ENCODE data around the gene VRTN. TPM values are rescaled to one million over a fixed set of nuclear protein-coding genes. Genes with fewer than 3 reads are reported as not detected.

Gene VRTN
- total RNA-seq, 1 donor from 2014 or later, result not detected

DNA sequence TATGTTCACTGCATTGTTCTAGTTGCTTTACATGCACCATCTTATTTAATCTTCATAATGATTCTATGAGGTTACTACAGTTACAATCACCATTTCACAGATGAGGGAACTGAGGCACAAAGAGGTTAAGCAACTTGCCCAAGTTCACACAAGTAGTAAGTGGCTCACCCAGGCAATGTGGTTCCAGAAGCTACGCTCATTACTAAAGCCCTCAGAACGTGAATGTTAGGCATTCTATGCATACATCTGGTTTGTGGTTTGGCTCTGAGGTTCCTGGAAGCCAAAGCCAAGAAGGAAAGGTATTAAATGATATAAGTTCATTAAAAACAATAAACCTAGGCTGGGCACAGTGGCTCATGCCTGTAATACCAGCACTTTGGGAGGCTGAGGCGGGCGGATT, 14.4 kb upstream of the VRTN start:
- ChIA-PET POLR2A (no interaction called here), CTCF (no interaction called here)
- Mint-ChIP-seq H3K4me3 (no peak overlapping the region), H3K9me3 (no peaks in the 10 kb centered on the region), H3K36me3 (ENCODE audit: low read depth) (no peaks in the 10 kb centered on the region), H3K27ac (no peak overlapping the region), H3K4me1 (no peaks in the 10 kb centered on the region), H3K27me3 (peaks cover 5% of the 10 kb centered on the region)
- no peak for ATAC-seq (ENCODE audit: low read depth)
- intact Hi-C loops (cut with micrococcal nuclease), result no loop called here
- no peak for DNase-seq
- TF ChIP-seq, protein P1, sequence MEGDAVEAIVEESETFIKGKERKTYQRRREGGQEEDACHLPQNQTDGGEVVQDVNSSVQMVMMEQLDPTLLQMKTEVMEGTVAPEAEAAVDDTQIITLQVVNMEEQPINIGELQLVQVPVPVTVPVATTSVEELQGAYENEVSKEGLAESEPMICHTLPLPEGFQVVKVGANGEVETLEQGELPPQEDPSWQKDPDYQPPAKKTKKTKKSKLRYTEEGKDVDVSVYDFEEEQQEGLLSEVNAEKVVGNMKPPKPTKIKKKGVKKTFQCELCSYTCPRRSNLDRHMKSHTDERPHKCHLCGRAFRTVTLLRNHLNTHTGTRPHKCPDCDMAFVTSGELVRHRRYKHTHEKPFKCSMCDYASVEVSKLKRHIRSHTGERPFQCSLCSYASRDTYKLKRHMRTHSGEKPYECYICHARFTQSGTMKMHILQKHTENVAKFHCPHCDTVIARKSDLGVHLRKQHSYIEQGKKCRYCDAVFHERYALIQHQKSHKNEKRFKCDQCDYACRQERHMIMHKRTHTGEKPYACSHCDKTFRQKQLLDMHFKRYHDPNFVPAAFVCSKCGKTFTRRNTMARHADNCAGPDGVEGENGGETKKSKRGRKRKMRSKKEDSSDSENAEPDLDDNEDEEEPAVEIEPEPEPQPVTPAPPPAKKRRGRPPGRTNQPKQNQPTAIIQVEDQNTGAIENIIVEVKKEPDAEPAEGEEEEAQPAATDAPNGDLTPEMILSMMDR (IDR thresholded peaks at IDR 0.05), result no peak

DNA sequence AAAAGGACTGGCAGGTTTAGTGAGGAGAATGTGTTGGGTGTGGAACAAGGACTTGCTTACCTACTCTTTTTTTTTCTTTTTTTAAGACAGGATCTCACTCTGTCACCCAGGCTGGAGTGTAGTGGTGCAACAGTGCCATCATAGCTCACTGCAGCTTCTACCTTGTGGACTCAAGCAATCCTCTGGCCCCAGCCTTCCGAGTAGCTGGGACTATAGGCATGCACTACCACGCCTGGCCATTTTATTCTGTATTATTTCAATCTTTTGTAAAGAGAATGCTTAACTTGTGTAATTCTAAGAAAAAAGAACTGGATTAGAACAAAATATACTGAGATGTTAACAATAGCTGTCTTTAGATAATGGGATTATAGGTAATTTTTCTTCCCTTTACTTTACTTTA, 1.9 kb upstream of the VRTN start:
- POLR2A ChIA-PET, result no interaction called here
- intact Hi-C loops (cut with micrococcal nuclease), result no loop called here
- TF ChIP-seq, protein P1 (IDR thresholded peaks at IDR 0.05), result no peak
- H3K27me3 Mint-ChIP-seq, result peaks cover 4% of the 10 kb centered on the region
- no peak overlapping the region for H3K27ac Mint-ChIP-seq
- no peaks in the 10 kb centered on the region for H3K4me1 Mint-ChIP-seq
- H3K36me3 Mint-ChIP-seq (ENCODE audit: low read depth), result no peaks in the 10 kb centered on the region
- DNase-seq (no peak), ATAC-seq (ENCODE audit: low read depth) (no peak)
- H3K9me3 Mint-ChIP-seq, result no peaks in the 10 kb centered on the region
- H3K4me3 Mint-ChIP-seq, result no peak overlapping the region
- CTCF ChIA-PET, result interaction anchor here (0.9 kb wide), 1 partner anchor 263 kb away, joined by 3 read pairs; no protein-coding TSS in a partner anchor

DNA sequence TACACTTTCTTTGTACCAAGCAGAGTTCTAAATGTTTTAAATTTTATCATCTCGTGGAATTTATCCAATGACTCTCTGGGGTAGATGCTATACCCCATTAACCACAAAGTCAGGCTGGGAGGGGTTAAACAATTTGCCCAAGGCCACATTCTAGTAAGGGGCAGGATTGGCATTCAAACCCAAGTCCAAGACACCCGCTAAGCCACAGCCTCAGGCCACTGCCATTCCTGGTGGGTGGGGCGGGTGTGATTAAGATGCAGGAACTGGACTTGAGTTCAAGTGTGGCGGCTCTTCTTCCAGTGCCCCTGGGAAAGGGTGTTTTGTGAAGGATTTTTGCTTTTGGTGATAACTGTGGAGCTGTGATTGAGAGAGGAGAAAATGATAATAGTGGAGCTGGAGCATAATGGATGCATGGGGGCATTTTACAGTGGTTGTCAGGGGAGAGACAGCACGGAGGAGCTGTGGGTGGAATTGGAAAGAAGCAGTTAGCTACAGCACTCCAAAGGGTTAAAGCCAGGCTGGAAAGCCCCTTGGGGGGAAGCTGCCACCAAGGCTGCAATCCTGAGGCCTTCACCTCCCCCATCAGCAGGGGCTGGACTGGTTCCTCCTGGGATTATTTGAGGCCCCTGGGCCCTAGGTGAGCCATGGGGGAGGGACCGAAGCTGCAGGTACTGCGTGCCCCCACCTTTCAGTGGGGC, 1.0 kb upstream of the VRTN start:
- intact Hi-C loops (cut with micrococcal nuclease), result no loop called here
- Mint-ChIP-seq H3K4me3 (no peak overlapping the region), H3K27me3 (peaks cover 4% of the 10 kb centered on the region), H3K4me1 (no peaks in the 10 kb centered on the region), H3K27ac (no peak overlapping the region), H3K36me3 (ENCODE audit: low read depth) (no peaks in the 10 kb centered on the region), H3K9me3 (no peaks in the 10 kb centered on the region)
- TF ChIP-seq, protein P1 (IDR thresholded peaks at IDR 0.05), result no peak
- POLR2A ChIA-PET, result interaction anchor here (0.6 kb wide), 1 partner anchor 429 kb away, joined by 4 read pairs; no protein-coding TSS in a partner anchor
- CTCF ChIA-PET, result no interaction called here
- DNase-seq, result no peak
- no peak for ATAC-seq (ENCODE audit: low read depth)

DNA sequence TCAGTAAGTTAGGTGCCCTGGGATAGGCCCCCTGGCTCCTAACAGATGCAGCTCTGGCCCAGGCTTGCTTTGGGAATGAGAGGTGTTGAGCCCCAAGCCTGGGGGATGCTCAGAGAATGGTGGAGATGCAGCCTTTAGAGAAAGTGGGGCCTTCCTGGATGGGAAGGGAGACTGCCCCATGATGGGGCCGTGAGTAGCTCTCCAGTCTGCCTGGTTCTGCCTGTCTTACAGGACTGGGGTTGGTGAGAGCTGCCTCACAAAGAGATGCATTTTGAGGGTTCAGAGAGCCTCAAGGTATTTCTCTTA, 523 bp upstream of the VRTN start:
- Mint-ChIP-seq H3K9me3 (no peaks in the 10 kb centered on the region), H3K4me1 (no peaks in the 10 kb centered on the region), H3K27me3 (peaks cover 8% of the 10 kb centered on the region), H3K4me3 (no peak overlapping the region), H3K36me3 (ENCODE audit: low read depth) (no peaks in the 10 kb centered on the region), H3K27ac (no peak overlapping the region)
- TF ChIP-seq, protein P1 (IDR thresholded peaks at IDR 0.05), result no peak
- intact Hi-C loops (cut with micrococcal nuclease), result no loop called here
- DNase-seq (no peak), ATAC-seq (ENCODE audit: low read depth) (no peak)
- ChIA-PET CTCF (no interaction called here), POLR2A (no interaction called here)

DNA sequence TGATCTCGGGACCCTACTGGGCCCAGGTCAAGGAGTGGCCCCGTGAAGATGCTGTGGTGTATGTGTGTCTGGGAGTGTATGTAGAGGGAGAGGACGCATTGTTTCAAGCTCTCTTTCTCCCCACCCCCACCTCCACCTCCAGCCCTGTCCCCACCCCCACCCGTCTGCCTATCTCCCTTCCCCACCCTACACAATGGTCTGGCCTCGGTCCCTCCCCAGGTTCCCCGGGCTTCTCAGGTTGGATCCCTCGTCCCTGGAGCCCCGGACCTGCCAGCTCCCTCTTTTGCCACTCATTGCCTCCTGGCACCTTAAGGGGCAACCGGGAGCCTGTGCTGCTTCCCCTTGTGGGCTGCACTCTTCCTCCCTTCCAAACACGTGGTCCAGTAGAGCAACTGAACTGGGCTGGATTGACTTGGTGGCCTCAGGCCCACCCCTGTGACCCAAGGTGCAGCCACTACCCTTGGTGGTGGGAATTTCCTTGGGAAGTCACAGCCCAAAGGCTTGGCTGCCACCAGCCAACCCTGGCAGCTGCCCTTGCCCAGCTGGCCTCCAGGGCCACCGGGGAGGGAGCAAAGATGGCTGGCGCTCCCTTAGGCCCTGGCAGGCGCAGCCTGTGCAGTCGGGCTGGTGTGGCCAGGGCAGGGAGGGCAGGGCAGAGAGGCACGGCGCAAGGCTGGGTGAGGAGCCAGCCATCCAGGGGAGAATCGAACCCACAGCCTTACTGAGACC, 628 bp downstream of the VRTN start:
- Mint-ChIP-seq H3K27me3 (peaks cover 4% of the 10 kb centered on the region), H3K9me3 (no peaks in the 10 kb centered on the region), H3K36me3 (ENCODE audit: low read depth) (no peaks in the 10 kb centered on the region), H3K4me1 (no peaks in the 10 kb centered on the region), H3K4me3 (no peak overlapping the region), H3K27ac (no peak overlapping the region)
- ATAC-seq (ENCODE audit: low read depth) (no peak), DNase-seq (no peak)
- ChIA-PET POLR2A (no interaction called here), CTCF (no interaction called here)
- intact Hi-C loops (cut with micrococcal nuclease), result no loop called here
- TF ChIP-seq, protein P1 (IDR thresholded peaks at IDR 0.05), result no peak

Measured in activated B cell treated with CpG ODN at 0.5 μM for 24 hours (primary cell).